Osteoblast (primary cell): ENCODE data around the gene RASGRP2. TPM values are rescaled to one million over a fixed set of nuclear protein-coding genes. Genes with fewer than 3 reads are reported as not detected.

Experiments
- DNase-seq: peaks from one replicate; pipeline ENCODE4 v3.0.0; 2011; ENCODE audit warnings: low spot score, mixed read lengths; ENCODE audit not compliant: insufficient read length; ENCODE audit errors: missing footprints
- H2AFZ ChIP-seq: 2 replicates; pipeline ENCODE4 v1.6.0; 2011; ENCODE audit warnings: mild to moderate bottlenecking, low read length
- H3K27ac ChIP-seq: 2 replicates; pipeline ENCODE4 v1.5.1; 2011; ENCODE audit warnings: mild to moderate bottlenecking, low read depth, low read length, moderate library complexity
- H3K27me3 ChIP-seq: 2 replicates; pipeline ENCODE4 v1.6.0; 2012; ENCODE audit warnings: mild to moderate bottlenecking, control low read depth, inconsistent platforms, low read length, moderate library complexity; ENCODE audit not compliant: insufficient read depth
- H3K36me3 ChIP-seq: 2 replicates; pipeline ENCODE4 v1.5.1; 2011; ENCODE audit warnings: mild to moderate bottlenecking, low read length, control low read depth, moderate library complexity; ENCODE audit not compliant: insufficient read depth
- H3K4me1 ChIP-seq: 2 replicates; pipeline ENCODE4 v1.5.1; 2011; ENCODE audit warnings: mild to moderate bottlenecking, low read length, control low read depth, moderate library complexity; ENCODE audit not compliant: insufficient read depth
- H3K4me2 ChIP-seq: 2 replicates; pipeline ENCODE4 v1.6.0; 2011; ENCODE audit warnings: mild to moderate bottlenecking, low read length; ENCODE audit not compliant: insufficient read depth
- H3K4me3 ChIP-seq: fragments of 200-600 bp; sonication (generic); 3 replicates; pipeline ENCODE4 v1.5.1; 2012; ENCODE audit warnings: mild to moderate bottlenecking, low read length, inconsistent platforms; ENCODE audit not compliant: insufficient read depth
- H3K79me2 ChIP-seq: 2 replicates; pipeline ENCODE4 v1.6.0; 2012; ENCODE audit warnings: mild to moderate bottlenecking, low read length, control low read depth, inconsistent platforms; ENCODE audit not compliant: insufficient read depth
- H3K9me3 ChIP-seq: 2 replicates; pipeline ENCODE4 v1.5.1; 2011; ENCODE audit warnings: low read depth, low read length, control low read depth
- H4K20me1 ChIP-seq: 2 replicates; pipeline ENCODE4 v1.6.0; 2012; ENCODE audit warnings: mild to moderate bottlenecking, low read length, control low read depth; ENCODE audit not compliant: insufficient read depth
- CTCF ChIP-seq: IDR thresholded peaks from 2 replicates; pipeline ENCODE4 v1.5.1; 2011; ENCODE audit warnings: mild to moderate bottlenecking, low read depth, low read length, moderate library complexity; ENCODE audit errors: extremely low read depth
- total RNA-seq: library from RNA; depleted of rRNA; stranded (reverse); fragments of >200 nt; gene quantifications from 2 replicates; pipeline ENCODE4 v1.2.3, GENCODE V29; 2012

RASGRP2 gene
- total RNA-seq, 1 donor: not detected

GRCh38 chr11:64726867-64727530 lies 16.9 kb downstream of the RASGRP2 start:
- Histone ChIP-seq H3K79me2 (no peaks in the 10 kb centered on the region), H3K36me3 (no peaks in the 10 kb centered on the region), H3K4me1 (no peaks in the 10 kb centered on the region), H3K9me3 (no peaks in the 10 kb centered on the region), H3K27me3 (peaks cover 3% of the 10 kb centered on the region), H2AFZ (no peak overlapping the region), H3K4me2 (no peak overlapping the region), H3K27ac (no peak overlapping the region), H4K20me1 (no peaks in the 10 kb centered on the region), H3K4me3 (no peak overlapping the region)
- peak; percentile 43 for DNase-seq
- TF ChIP-seq CTCF: no peak

GRCh38 chr11:64726211-64726641 lies 17.7 kb downstream of the RASGRP2 start:
- Histone ChIP-seq H3K4me1 (no peaks in the 10 kb centered on the region), H3K4me3 (no peak overlapping the region), H3K9me3 (no peaks in the 10 kb centered on the region), H3K27me3 (peaks cover 10% of the 10 kb centered on the region), H3K4me2 (no peak overlapping the region), H3K27ac (no peak overlapping the region), H3K79me2 (no peaks in the 10 kb centered on the region), H4K20me1 (no peaks in the 10 kb centered on the region), H2AFZ (no peak overlapping the region), H3K36me3 (no peaks in the 10 kb centered on the region)
- peak; percentile 82 for DNase-seq
- TF ChIP-seq CTCF: no peak

- Histone ChIP-seq H4K20me1 (no peaks in the 10 kb centered on the region), H3K27me3 (peaks cover 14% of the 10 kb centered on the region), H3K4me3 (no peak overlapping the region), H2AFZ (no peak overlapping the region), H3K79me2 (no peaks in the 10 kb centered on the region), H3K36me3 (no peaks in the 10 kb centered on the region), H3K4me1 (no peaks in the 10 kb centered on the region), H3K27ac (no peak overlapping the region), H3K4me2 (no peak overlapping the region), H3K9me3 (no peaks in the 10 kb centered on the region)
- TF ChIP-seq CTCF: no peak
- DNase-seq: peak; percentile 78
Measured at GRCh38 chr11:64724863-64725532, 18.9 kb downstream of the RASGRP2 start.
